WTC11 (cell line): ENCODE measurements around the gene TMEM97.

Experiments used
- AR ChIP-seq: fragments of 250-450 bp; sonication (Bioruptor Pico); IDR thresholded peaks from 2 replicates; pipeline ENCODE4 v1.9.0; 2021; ENCODE audit warnings: mild to moderate bottlenecking
- CTCF ChIP-seq: fragments of 200-600 bp; IDR thresholded peaks from 2 replicates; pipeline ENCODE4 v1.8.0; 2022; ENCODE audit warnings: antibody characterized with exemption
- SMAD4 ChIP-seq: sonication (generic); formaldehyde crosslinking; IDR thresholded peaks from 2 replicates; pipeline ENCODE4 v1.8.0; 2022; ENCODE audit warnings: mild to moderate bottlenecking, missing genetic modification reagents
- TF ChIP-seq, protein P1 (sequence below): sonication (generic); formaldehyde crosslinking; IDR thresholded peaks from 2 replicates; pipeline ENCODE4 v1.8.1; 2022; ENCODE audit warnings: low read depth, missing genetic modification reagents, borderline replicate concordance
- TF ChIP-seq, protein P2 (sequence below): sonication (generic); formaldehyde crosslinking; IDR thresholded peaks from 2 replicates; pipeline ENCODE4 v1.8.0; 2023; ENCODE audit warnings: missing genetic modification reagents, mild to moderate bottlenecking, borderline replicate concordance

DNA sequence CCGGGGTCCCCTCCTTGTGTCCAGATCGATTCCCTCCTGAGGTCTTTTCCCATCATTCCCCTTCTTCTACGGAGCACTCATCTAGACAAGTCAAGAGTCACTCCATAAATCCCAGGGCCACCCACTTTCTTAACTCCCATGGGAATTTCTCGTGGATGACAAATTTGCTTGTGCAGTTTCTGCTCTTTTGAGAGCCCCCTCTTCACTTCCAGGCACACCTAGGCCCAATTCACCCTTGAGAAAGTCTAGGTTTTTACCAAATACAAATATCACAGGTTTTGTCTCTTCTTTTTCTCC, 38.8 kb downstream of the TMEM97 start:
- TF ChIP-seq SMAD4 (CRISPR knock-in tag) (no peak), CTCF (no peak), AR (CRISPR knock-in tag) (no peak)
- TF ChIP-seq, protein P1, sequence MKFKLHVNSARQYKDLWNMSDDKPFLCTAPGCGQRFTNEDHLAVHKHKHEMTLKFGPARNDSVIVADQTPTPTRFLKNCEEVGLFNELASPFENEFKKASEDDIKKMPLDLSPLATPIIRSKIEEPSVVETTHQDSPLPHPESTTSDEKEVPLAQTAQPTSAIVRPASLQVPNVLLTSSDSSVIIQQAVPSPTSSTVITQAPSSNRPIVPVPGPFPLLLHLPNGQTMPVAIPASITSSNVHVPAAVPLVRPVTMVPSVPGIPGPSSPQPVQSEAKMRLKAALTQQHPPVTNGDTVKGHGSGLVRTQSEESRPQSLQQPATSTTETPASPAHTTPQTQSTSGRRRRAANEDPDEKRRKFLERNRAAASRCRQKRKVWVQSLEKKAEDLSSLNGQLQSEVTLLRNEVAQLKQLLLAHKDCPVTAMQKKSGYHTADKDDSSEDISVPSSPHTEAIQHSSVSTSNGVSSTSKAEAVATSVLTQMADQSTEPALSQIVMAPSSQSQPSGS (CRISPR knock-in tag), result no peak
- TF ChIP-seq, protein P2, sequence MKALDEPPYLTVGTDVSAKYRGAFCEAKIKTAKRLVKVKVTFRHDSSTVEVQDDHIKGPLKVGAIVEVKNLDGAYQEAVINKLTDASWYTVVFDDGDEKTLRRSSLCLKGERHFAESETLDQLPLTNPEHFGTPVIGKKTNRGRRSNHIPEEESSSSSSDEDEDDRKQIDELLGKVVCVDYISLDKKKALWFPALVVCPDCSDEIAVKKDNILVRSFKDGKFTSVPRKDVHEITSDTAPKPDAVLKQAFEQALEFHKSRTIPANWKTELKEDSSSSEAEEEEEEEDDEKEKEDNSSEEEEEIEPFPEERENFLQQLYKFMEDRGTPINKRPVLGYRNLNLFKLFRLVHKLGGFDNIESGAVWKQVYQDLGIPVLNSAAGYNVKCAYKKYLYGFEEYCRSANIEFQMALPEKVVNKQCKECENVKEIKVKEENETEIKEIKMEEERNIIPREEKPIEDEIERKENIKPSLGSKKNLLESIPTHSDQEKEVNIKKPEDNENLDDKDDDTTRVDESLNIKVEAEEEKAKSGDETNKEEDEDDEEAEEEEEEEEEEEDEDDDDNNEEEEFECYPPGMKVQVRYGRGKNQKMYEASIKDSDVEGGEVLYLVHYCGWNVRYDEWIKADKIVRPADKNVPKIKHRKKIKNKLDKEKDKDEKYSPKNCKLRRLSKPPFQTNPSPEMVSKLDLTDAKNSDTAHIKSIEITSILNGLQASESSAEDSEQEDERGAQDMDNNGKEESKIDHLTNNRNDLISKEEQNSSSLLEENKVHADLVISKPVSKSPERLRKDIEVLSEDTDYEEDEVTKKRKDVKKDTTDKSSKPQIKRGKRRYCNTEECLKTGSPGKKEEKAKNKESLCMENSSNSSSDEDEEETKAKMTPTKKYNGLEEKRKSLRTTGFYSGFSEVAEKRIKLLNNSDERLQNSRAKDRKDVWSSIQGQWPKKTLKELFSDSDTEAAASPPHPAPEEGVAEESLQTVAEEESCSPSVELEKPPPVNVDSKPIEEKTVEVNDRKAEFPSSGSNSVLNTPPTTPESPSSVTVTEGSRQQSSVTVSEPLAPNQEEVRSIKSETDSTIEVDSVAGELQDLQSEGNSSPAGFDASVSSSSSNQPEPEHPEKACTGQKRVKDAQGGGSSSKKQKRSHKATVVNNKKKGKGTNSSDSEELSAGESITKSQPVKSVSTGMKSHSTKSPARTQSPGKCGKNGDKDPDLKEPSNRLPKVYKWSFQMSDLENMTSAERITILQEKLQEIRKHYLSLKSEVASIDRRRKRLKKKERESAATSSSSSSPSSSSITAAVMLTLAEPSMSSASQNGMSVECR (CRISPR knock-in tag), result no peak
